HG03135 (cell line): ENCODE results near the gene HCN2.
"Not testable (repeated sequence)": the region's sequence is repeated elsewhere in the genome, so short reads cannot be mapped to it uniquely, and the experiment has no call there.

ENCODE experiments used
- ATAC-seq: cut with Tn5 transposase; IDR thresholded peaks from one replicate; pipeline ENCODE4 v1.9.1; 2021; ENCODE audit warnings: mild to moderate bottlenecking, moderate library complexity; ENCODE audit not compliant: unreplicated experiment

HCN2 gene

DNA sequence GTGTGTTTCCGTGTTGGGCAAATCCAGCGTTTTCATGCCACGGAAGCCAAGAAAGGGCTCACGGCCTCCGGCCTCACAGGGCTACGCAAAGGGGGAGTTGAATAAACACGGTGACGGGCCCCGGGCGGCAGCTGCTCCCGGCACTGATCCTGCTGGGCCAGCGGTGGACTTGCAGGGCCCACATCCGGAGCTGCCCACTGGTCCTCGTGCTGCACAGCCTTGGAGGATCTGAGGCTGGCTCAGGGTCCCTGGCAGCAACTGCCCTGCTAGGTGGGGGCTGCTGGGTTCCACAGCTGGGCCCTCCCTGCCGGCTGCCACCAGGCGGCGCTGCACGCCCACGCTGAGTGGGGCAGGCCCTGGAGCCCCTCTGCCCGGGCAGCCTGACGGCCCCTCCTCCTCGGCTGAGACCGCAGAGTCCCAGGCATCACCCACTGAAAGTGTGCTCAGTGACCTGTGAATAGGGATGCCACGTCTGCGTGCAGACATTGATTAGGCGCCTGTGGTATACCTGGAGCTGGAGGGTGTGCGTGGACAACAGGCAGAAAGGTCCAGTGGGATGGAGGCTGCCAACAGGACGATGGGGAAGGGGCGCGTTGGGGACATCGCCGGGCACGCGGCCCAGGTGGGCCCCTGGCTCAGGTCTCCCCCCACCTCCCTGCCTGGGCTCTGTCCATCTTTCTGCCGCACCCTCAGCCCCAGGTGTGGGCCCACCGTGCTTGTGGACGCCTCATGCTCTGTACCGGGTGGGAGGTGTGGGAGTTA, 5.3 kb upstream of the HCN2 start:
- no peak for ATAC-seq

- ATAC-seq = not testable (repeated sequence)
These were observed 4.5 kb upstream of the HCN2 start for GRCh38 chr19:585146-585545.

GRCh38 chr19:585551-586110, 4.0 kb upstream of the HCN2 start:
- ATAC-seq = no peak

DNA sequence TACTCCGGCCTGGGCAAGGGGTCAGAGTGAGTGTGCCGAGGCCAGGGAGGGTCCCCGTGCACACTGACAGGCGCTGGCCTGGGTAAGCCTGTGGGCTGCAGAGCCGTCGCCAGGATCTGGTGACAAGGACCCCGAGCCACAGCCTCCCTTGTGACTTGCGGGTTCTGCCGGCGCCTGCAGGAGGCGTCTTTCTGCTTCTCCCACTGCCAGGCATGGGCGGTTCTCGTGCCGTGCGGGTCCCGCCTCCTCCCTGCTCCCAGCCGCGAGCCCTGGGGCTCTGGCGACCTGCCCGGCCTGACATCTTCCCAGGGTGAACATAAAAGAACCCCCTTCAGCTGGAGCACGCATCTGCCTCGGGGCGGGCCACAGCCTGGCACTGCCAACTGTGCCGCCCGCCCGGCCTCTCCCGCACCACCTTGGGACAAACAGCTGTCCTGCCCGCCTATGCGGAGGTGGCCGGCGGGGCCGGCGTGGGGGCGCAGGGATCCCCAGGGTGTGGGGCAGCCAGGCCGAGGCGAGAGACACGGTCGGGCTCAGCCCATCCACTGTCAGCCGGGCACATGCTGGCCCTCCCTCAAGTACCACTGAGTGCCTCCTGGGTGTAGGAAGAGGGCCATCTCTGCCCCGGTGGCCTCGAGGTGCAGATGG, 1.5 kb upstream of the HCN2 start:
- no peak for ATAC-seq

GRCh38 chr19:588741-589692, 664 bp upstream of the HCN2 start:
- no peak for ATAC-seq

DNA sequence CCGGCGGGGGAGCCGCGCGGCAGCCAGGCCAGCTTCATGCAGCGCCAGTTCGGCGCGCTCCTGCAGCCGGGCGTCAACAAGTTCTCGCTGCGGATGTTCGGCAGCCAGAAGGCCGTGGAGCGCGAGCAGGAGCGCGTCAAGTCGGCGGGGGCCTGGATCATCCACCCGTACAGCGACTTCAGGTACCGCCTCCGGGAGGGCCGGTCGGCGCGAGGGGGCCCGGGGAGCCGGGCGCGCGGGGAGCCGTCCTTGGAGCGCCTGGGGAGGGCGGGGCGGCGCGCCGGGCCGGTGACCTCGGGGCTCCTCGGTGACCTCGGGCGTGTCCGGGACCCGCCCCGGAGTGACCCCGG, 690 bp downstream of the HCN2 start:
- no peak for ATAC-seq

DNA sequence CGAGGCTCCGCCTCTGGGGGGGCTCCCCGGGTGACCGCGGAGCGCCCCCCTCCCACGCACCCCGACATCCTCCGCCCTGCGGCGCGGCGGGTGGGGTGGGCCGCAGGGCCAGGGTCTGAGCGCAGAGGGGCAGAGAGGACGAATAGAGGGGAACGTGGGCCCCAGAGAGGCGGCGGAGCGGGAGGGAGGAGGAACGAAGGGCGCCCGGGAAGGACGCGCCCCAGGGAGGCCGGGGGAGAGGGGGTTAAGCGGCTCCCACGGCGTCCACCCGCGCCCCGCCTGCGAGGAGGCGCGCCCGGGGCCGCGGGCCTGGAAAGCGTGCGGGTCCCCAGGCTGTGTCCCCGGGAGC, 1.0 kb downstream of the HCN2 start:
- no peak for ATAC-seq

DNA sequence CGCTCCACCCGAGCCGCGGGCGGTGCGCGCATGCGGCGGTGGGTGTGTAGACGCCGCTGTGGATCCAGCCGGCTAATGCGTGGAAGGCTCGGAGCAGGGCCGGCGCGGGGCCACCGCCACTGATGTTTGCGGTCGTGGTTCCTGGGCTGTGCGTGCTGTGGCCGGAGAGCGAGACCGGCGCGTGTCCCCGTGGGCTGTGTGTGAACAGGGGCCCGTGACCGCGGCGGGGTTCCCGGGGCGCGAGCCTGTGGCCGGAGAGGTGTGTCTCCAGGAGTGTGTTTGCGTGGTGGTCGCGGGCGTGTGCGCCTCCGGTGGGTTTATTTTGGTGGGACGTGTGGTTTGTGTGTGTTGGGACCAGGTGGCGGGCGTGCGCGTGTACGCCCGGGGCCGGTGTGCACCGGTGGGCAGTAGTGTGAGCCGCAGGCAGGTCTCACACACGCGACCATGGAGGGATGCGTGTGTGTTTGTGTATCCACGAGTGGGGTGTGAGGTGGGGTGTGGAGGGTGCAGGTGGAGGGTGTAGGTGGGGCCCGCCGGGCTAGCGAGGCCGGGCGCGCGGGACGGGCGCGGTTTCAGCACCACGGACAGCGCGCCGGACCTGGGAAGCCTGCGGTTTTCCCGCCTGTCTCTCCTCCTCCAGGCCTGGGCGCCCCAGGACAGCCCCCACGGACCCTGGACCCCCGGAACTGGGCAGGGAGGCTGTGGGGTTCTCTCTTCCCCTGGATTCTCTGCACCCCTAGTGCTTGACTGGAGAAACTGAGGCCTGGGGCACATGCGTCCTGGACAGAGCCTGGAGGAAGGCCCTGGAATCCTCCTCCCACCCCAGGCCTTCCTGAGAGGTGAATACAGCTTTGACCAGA, 1.6 kb downstream of the HCN2 start:
- ATAC-seq = no peak

DNA sequence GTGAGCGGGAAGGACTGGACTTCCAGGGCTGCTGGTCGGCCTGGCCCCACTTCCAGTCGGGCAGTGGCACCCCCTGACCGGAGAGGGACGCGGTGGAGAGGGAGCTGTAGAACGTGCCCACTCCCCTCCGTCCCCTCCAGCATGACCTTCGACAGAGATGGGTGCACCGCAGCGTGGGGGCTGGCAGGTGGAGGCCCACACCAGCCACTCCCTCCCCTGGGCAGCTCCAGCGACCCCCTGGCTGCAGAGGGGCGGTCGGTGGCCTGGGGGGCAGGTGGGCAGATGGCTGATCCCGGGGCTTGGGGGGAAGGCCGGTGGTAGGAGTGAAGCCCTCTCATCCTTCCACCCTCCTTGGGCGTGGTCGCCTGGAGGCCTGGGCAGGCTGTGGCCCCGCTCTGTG, 2.4 kb downstream of the HCN2 start:
- no peak for ATAC-seq

DNA sequence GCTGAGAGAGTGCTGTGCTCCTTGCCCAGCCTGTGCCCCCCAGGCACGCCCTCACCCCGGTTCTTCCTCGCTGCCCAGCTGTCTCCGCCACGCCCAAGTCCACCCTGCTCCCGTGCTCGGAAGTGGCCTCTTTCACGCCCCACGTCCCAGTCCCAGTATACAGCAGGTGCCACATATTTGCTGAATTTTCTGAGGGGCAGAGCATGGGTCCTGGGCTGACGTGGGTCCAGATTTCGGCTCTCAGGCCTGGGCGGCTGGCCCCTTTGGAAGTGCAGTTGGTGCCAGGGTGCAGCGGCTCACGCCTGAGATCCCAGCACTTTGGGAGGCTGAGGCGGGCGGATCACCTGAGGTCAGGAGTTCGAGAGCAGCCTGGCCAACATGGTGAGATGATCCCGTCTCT, 3.4 kb downstream of the HCN2 start:
- no peak for ATAC-seq

DNA sequence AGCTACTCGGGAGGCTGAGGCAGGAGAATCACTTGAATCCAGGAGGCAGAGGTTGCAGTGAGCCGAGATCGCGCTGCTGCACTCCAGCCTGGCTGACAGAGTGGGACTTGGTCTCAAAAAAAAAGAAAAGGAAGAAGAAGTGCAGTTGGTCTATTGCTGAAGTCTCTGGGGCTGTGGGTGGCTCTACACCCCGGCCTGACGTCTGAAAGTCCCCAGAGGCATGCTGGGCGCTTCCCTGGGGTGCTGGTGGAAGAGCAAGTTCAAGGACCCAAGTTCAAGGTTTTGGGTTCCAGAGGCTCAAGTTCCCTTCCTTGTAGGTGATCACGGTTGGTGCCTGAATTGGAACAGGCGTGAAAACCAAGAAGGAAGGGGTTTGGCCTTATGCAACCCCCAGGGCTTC, 3.8 kb downstream of the HCN2 start:
- ATAC-seq = no peak

GRCh38 chr19:594265-594870, 4.7 kb downstream of the HCN2 start:
- ATAC-seq = no peak

- ATAC-seq = no peak
These were observed 5.9 kb downstream of the HCN2 start for GRCh38 chr19:595326-596262.

GRCh38 chr19:596263-596655, 6.6 kb downstream of the HCN2 start:
- ATAC-seq = no peak

DNA sequence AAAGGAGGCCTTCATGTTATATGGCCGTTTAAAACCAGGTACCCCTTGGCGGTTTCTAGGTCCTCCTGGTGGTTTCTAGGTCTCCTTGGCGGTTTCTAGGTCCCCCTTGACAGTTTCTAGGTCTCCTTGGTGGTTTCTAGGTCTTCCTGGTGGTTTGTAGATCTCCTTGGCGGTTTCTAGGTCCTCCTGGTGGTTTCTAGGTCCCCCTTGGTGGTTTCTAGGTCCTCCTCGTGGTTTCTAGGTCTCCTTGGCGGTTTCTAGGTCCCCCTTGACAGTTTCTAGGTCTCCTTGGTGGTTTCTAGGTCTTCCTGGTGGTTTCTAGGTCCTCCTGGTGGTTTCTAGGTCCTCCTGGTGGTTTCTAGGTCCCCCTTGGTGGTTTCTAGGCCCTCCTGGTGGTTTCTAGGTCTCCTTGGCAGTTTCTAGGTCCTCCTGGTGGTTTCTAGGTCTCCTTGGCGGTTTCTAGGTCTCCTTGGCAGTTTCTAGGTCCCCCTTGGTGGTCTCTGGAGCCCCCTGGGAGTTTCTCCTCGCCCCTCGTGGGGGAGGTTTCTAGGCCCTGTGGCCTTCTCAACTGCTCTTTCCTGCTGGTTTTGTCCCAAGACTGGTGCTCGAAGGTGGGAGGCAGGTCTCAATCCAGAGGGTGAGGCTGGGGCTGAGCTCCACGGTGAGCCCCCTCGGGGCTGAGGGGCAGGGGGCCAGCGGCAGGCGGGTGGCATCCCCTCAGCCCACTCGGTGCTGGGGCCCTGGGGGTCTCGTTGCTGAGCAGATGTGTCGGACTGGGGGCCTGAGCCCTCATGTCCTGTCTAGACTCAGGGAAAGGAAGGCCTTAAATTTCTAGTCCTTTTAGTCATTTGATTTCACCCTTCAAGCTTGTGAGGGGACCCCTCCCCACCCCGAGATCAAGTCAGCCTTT, 8.0 kb downstream of the HCN2 start:
- no peak for ATAC-seq

DNA sequence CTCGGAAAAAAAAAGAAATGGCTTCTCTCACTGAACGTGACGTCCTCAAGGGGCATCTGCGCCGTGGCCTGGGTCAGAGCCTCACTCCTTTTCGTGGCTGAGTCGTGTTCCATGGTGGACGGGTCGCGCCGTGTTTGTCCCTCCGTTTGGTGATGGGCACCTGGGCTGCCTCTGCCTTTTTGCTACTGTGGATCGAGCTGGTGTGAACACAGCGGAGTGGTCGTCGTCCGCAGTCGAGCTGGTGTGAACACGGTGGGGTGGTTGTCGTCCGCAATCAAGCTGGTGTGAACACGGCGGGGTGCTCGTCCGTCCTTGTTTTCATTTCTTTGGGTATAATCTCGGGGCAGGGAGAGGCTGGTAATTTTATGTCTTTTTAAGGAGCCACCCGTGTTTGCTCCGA, 11.6 kb downstream of the HCN2 start:
- ATAC-seq = no peak

- ATAC-seq = no peak
These were observed 12.1 kb downstream of the HCN2 start for GRCh38 chr19:601790-602189.
